Measurements from ENCODE around the gene ITPKA.

DNA sequence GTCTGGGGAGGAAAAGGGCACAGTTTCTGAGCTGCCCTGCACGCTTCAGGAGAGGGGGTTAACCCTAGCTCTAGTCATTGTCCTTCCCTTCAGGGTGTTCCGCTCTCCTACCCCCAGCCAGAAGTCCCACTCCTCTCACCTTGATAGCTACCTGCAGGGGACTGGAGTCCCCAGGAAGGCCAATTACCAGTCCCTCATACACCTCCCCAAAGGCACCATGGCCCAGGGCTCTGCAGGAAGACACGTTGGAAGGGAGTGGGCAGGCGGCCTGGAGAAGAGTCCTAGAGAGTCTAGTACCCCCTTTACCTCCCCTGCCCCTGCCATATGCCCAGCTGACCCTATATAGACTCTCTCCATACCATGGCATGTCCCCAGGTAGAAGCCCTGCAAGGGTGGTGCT, 12.1 kb downstream of the ITPKA start:
- TF ChIP-seq POLR2A (IDR thresholded peaks at IDR 0.05) (no peak), CTCF (IDR thresholded peaks at IDR 0.05) (no peak)

Measured in breast epithelium (tissue), 3 donors.